Osteoblast (primary cell): ENCODE measurements around the gene SIGMAR1. TPM values are rescaled to one million over a fixed set of nuclear protein-coding genes. Genes with fewer than 3 reads are reported as not detected.

Source experiments
- DNase-seq: peaks from one replicate; pipeline ENCODE4 v3.0.0; 2011; ENCODE audit warnings: low spot score, mixed read lengths; ENCODE audit not compliant: insufficient read length; ENCODE audit errors: missing footprints
- H2AFZ ChIP-seq: 2 replicates; pipeline ENCODE4 v1.6.0; 2011; ENCODE audit warnings: mild to moderate bottlenecking, low read length
- H3K27ac ChIP-seq: 2 replicates; pipeline ENCODE4 v1.5.1; 2011; ENCODE audit warnings: mild to moderate bottlenecking, low read depth, low read length, moderate library complexity
- H3K27me3 ChIP-seq: 2 replicates; pipeline ENCODE4 v1.6.0; 2012; ENCODE audit warnings: mild to moderate bottlenecking, control low read depth, inconsistent platforms, low read length, moderate library complexity; ENCODE audit not compliant: insufficient read depth
- H3K36me3 ChIP-seq: 2 replicates; pipeline ENCODE4 v1.5.1; 2011; ENCODE audit warnings: mild to moderate bottlenecking, low read length, control low read depth, moderate library complexity; ENCODE audit not compliant: insufficient read depth
- H3K4me1 ChIP-seq: 2 replicates; pipeline ENCODE4 v1.5.1; 2011; ENCODE audit warnings: mild to moderate bottlenecking, low read length, control low read depth, moderate library complexity; ENCODE audit not compliant: insufficient read depth
- H3K4me2 ChIP-seq: 2 replicates; pipeline ENCODE4 v1.6.0; 2011; ENCODE audit warnings: mild to moderate bottlenecking, low read length; ENCODE audit not compliant: insufficient read depth
- H3K4me3 ChIP-seq: fragments of 200-600 bp; sonication (generic); 3 replicates; pipeline ENCODE4 v1.5.1; 2012; ENCODE audit warnings: mild to moderate bottlenecking, low read length, inconsistent platforms; ENCODE audit not compliant: insufficient read depth
- H3K79me2 ChIP-seq: 2 replicates; pipeline ENCODE4 v1.6.0; 2012; ENCODE audit warnings: mild to moderate bottlenecking, low read length, control low read depth, inconsistent platforms; ENCODE audit not compliant: insufficient read depth
- H3K9me3 ChIP-seq: 2 replicates; pipeline ENCODE4 v1.5.1; 2011; ENCODE audit warnings: low read depth, low read length, control low read depth
- H4K20me1 ChIP-seq: 2 replicates; pipeline ENCODE4 v1.6.0; 2012; ENCODE audit warnings: mild to moderate bottlenecking, low read length, control low read depth; ENCODE audit not compliant: insufficient read depth
- CTCF ChIP-seq: IDR thresholded peaks from 2 replicates; pipeline ENCODE4 v1.5.1; 2011; ENCODE audit warnings: mild to moderate bottlenecking, low read depth, low read length, moderate library complexity; ENCODE audit errors: extremely low read depth
- total RNA-seq: library from RNA; depleted of rRNA; stranded (reverse); fragments of >200 nt; gene quantifications from 2 replicates; pipeline ENCODE4 v1.2.3, GENCODE V29; 2012

SIGMAR1 gene
- total RNA-seq, 1 donor = 72.7 TPM

GRCh38 chr9:34674440-34674839, 36.9 kb upstream of the SIGMAR1 start:
- no peak for TF ChIP-seq CTCF
- no peak for DNase-seq

GRCh38 chr9:34671307-34671706, 33.7 kb upstream of the SIGMAR1 start:
- peaks cover 9% of the 10 kb centered on the region for H4K20me1 ChIP-seq
- H3K4me3 ChIP-seq = no peak overlapping the region
- H3K27me3 ChIP-seq = no peaks in the 10 kb centered on the region
- no peak overlapping the region for H3K27ac ChIP-seq
- TF ChIP-seq CTCF = no peak
- DNase-seq = peak; percentile 22
- no peak overlapping the region for H2AFZ ChIP-seq
- no peaks in the 10 kb centered on the region for H3K36me3 ChIP-seq
- H3K4me2 ChIP-seq = no peak overlapping the region
- peaks cover 21% of the 10 kb centered on the region for H3K79me2 ChIP-seq
- no peaks in the 10 kb centered on the region for H3K9me3 ChIP-seq
- H3K4me1 ChIP-seq = peaks cover 2% of the 10 kb centered on the region

More at GRCh38 chr9:34674440-34674839, 36.9 kb upstream of the SIGMAR1 start:
- Histone ChIP-seq H3K79me2 (peaks cover 3% of the 10 kb centered on the region), H3K27ac (no peak overlapping the region), H4K20me1 (peaks cover 6% of the 10 kb centered on the region), H3K36me3 (no peaks in the 10 kb centered on the region), H3K9me3 (no peaks in the 10 kb centered on the region), H3K27me3 (no peaks in the 10 kb centered on the region), H3K4me3 (no peak overlapping the region), H2AFZ (no peak overlapping the region), H3K4me1 (no peaks in the 10 kb centered on the region), H3K4me2 (no peak overlapping the region)

GRCh38 chr9:34669809-34670562, 32.4 kb upstream of the SIGMAR1 start:
- Histone ChIP-seq H4K20me1 (peaks cover 9% of the 10 kb centered on the region), H3K36me3 (no peaks in the 10 kb centered on the region), H2AFZ (no peak overlapping the region), H3K79me2 (peaks cover 24% of the 10 kb centered on the region), H3K4me3 (no peak overlapping the region), H3K27ac (no peak overlapping the region), H3K27me3 (no peaks in the 10 kb centered on the region), H3K4me2 (no peak overlapping the region), H3K9me3 (no peaks in the 10 kb centered on the region), H3K4me1 (peaks cover 4% of the 10 kb centered on the region)
- DNase-seq = peak; percentile 10
- no peak for TF ChIP-seq CTCF

- peaks cover 24% of the 10 kb centered on the region for H3K79me2 ChIP-seq
- no peak for TF ChIP-seq CTCF
- peaks cover 12% of the 10 kb centered on the region for H3K4me1 ChIP-seq
- H4K20me1 ChIP-seq = peaks cover 9% of the 10 kb centered on the region
- H2AFZ ChIP-seq = peak overlapping the region; percentile 96
- no peaks in the 10 kb centered on the region for H3K9me3 ChIP-seq
- H3K27ac ChIP-seq = peak overlapping the region; percentile 94
- H3K4me3 ChIP-seq = peak overlapping the region; percentile 94
- H3K4me2 ChIP-seq = peak overlapping the region; percentile 99
- H3K36me3 ChIP-seq = no peaks in the 10 kb centered on the region
- H3K27me3 ChIP-seq = no peaks in the 10 kb centered on the region
- DNase-seq = peak; percentile 98
Observed at GRCh38 chr9:34665381-34666250, 28.0 kb upstream of the SIGMAR1 start.
